Measurements from ENCODE around the gene PCDH15. TPM values are rescaled to one million over a fixed set of nuclear protein-coding genes. Genes with fewer than 3 reads are reported as not detected.

The PCDH15 gene
- total and polyA plus RNA-seq, 8 donors: 0.58 to 2.1 (median 1.2) TPM

DNA sequence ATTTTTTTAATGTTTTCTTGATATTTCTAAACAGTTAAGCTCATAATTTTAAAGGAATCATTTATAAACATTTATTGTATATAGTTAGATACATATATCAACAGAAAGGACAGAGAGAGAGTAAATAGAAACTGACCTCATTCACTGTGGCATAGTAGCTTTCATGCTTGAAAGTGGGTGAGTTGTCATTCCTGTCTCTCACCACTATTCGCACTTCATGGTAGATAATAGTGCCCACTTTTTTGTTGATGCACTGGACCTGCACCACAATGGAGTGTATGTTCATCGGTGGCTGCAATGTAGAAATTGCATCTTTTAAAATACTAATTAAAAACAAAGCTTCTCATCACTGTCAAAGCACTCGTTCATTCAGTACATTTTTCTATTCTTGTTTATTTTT, 432.0 kb downstream of the PCDH15 start:
- Histone ChIP-seq H3K27ac (no peak overlapping the region), H3K27me3 (no peaks in the 10 kb centered on the region), H3K36me3 (no peaks in the 10 kb centered on the region), H3K9me3 (peaks cover 0 to 2% of the 10 kb centered on the region in 2 donors), H3K4me1 (no peaks in the 10 kb centered on the region), H3K4me3 (no peak overlapping the region)
- TF ChIP-seq, protein P1, sequence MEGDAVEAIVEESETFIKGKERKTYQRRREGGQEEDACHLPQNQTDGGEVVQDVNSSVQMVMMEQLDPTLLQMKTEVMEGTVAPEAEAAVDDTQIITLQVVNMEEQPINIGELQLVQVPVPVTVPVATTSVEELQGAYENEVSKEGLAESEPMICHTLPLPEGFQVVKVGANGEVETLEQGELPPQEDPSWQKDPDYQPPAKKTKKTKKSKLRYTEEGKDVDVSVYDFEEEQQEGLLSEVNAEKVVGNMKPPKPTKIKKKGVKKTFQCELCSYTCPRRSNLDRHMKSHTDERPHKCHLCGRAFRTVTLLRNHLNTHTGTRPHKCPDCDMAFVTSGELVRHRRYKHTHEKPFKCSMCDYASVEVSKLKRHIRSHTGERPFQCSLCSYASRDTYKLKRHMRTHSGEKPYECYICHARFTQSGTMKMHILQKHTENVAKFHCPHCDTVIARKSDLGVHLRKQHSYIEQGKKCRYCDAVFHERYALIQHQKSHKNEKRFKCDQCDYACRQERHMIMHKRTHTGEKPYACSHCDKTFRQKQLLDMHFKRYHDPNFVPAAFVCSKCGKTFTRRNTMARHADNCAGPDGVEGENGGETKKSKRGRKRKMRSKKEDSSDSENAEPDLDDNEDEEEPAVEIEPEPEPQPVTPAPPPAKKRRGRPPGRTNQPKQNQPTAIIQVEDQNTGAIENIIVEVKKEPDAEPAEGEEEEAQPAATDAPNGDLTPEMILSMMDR (IDR thresholded peaks at IDR 0.05): no peak
- intact Hi-C loops (cut with DNase I): no loop called here
- DNase-seq: no peak
- ATAC-seq: no peak

DNA sequence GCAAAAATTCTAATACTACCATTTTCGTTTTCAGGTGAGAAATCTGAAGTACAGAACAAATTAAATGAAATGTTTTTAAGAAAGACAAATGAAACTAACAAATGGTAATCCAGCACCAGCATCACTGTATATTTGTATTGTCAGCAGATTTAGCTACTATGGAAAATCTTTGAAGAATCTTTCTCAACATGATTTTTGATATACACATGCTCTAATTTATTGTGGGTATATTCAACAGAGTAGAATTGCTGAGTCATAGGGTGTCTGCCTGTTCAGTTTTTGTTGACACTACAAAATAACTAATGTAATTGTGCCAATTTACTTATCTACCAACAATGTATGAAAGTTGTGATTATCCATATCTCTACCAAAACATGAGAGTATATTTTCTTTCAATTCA, 437.6 kb downstream of the PCDH15 start:
- H3K9me3 ChIP-seq: peaks cover 0 to 4% of the 10 kb centered on the region in 2 donors
- TF ChIP-seq, protein P1 (IDR thresholded peaks at IDR 0.05): no peak
- ATAC-seq: no peak
- intact Hi-C loops (cut with DNase I): no loop called here
- no peak for DNase-seq
- no peaks in the 10 kb centered on the region for H3K36me3 ChIP-seq
- H3K27ac ChIP-seq: no peak overlapping the region
- no peaks in the 10 kb centered on the region for H3K27me3 ChIP-seq
- H3K4me1 ChIP-seq: no peaks in the 10 kb centered on the region
- H3K4me3 ChIP-seq: no peak overlapping the region

DNA sequence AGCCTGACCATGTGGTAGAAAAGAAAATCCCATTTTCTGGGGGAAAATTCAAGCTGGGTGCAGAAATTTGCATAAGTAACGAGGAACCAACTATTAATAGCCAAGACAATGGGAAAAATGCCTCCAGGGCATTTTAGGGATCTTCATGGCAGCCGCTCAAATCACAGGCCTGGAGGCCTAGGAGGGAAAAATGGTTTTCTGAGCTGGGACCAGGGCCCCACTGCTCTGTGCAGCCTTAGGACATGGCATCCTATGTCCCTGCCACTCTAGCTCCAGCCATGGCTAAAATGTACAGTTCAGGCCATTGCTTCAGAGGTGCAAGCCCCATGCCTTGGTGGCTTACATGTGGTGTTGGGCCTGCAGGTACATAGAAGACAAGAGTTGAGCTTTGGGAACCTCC, 459.0 kb downstream of the PCDH15 start:
- no peak overlapping the region for H3K27ac ChIP-seq
- TF ChIP-seq, protein P1 (IDR thresholded peaks at IDR 0.05): no peak
- intact Hi-C loops (cut with DNase I): no loop called here
- ATAC-seq (no peak), DNase-seq (no peak)
- H3K36me3 ChIP-seq: no peaks in the 10 kb centered on the region
- no peaks in the 10 kb centered on the region for H3K27me3 ChIP-seq
- H3K4me3 ChIP-seq: no peak overlapping the region
- no peaks in the 10 kb centered on the region for H3K4me1 ChIP-seq
- peaks cover 0 to 16% of the 10 kb centered on the region in 2 donors for H3K9me3 ChIP-seq

DNA sequence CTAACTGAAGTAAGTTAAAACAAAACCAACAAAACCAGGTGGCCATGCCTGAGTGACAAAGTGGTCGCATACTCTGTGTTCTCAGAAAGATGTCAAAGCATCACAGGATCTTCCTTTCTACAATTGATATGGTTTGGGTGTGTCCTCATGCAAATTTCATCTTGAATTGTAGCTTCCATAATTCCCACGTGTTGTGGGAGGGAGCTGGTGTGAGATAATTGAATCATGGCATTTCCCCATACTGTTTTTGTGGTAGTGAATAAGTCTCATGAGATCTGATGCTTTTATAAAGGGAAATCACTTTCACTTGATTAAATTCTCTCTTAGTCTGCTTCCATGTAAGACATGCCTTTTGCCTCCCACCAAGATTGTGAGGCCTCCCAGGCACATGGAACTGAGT, 465.7 kb downstream of the PCDH15 start:
- TF ChIP-seq, protein P1 (IDR thresholded peaks at IDR 0.05): no peak
- Histone ChIP-seq H3K4me3 (no peak overlapping the region), H3K27ac (no peak overlapping the region), H3K4me1 (no peaks in the 10 kb centered on the region), H3K36me3 (no peaks in the 10 kb centered on the region), H3K9me3 (peaks cover 0 to 7% of the 10 kb centered on the region in 2 donors), H3K27me3 (no peaks in the 10 kb centered on the region)
- DNase-seq (no peak), ATAC-seq (no peak)
- intact Hi-C loops (cut with DNase I): no loop called here

DNA sequence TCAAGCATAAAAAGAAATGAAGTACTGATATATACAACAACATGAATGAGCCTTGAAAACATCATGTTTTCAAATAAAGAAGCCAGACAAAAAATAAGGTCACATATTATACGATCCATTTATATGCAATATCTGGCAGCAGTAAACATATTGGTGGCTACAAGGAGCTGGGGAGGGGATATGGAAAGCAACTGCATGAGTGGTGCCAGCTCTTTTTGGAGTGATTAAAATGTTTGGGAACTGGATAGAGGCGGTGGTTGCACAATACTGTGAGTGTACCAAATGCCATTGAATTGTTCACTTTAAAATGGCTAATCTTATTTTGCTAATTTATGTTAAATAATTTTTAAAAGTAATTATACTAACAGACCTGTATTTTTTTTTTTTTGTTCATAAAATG, 481.7 kb downstream of the PCDH15 start:
- Histone ChIP-seq H3K36me3 (no peaks in the 10 kb centered on the region), H3K27ac (no peak overlapping the region), H3K9me3 (peaks cover 0 to 4% of the 10 kb centered on the region in 2 donors), H3K4me1 (no peaks in the 10 kb centered on the region), H3K4me3 (no peak overlapping the region), H3K27me3 (no peaks in the 10 kb centered on the region)
- TF ChIP-seq, protein P1 (IDR thresholded peaks at IDR 0.05): no peak
- no peak for DNase-seq
- ATAC-seq: no peak
- intact Hi-C loops (cut with DNase I): no loop called here

All from left lung (tissue), 10 donors.